ENCODE data around the gene RAD51B. TPM values are rescaled to one million over a fixed set of nuclear protein-coding genes. Genes with fewer than 3 reads are reported as not detected.
A peak's percentile ranks its signal among the peaks of the same experiment; 100 is the strongest.

RAD51B gene
- total and polyA plus RNA-seq, 2 of the 13 experiments (the other 11 are each of a cell fraction or from before 2014, with no cell fraction given) = 7.0 to 9.5 TPM

GRCh38 chr14:67816326-67817002, 3.1 kb upstream of the RAD51B start, which contains the start of gene ZFYVE26 (continued):
- no peak for TF ChIP-seq ZNF597 (CRISPR knock-in tag; IDR thresholded peaks at IDR 0.05)
- peak; percentile 31; the same call in 1 of the 2 replicates for TF ChIP-seq MYC (CRISPR knock-in tag; IDR thresholded peaks at IDR 0.05; ENCODE audit: borderline replicate concordance)
- no peak for TF ChIP-seq ZNF766 (CRISPR knock-in tag; IDR thresholded peaks at IDR 0.05; ENCODE audit: borderline replicate concordance)
- TF ChIP-seq, protein P1, sequence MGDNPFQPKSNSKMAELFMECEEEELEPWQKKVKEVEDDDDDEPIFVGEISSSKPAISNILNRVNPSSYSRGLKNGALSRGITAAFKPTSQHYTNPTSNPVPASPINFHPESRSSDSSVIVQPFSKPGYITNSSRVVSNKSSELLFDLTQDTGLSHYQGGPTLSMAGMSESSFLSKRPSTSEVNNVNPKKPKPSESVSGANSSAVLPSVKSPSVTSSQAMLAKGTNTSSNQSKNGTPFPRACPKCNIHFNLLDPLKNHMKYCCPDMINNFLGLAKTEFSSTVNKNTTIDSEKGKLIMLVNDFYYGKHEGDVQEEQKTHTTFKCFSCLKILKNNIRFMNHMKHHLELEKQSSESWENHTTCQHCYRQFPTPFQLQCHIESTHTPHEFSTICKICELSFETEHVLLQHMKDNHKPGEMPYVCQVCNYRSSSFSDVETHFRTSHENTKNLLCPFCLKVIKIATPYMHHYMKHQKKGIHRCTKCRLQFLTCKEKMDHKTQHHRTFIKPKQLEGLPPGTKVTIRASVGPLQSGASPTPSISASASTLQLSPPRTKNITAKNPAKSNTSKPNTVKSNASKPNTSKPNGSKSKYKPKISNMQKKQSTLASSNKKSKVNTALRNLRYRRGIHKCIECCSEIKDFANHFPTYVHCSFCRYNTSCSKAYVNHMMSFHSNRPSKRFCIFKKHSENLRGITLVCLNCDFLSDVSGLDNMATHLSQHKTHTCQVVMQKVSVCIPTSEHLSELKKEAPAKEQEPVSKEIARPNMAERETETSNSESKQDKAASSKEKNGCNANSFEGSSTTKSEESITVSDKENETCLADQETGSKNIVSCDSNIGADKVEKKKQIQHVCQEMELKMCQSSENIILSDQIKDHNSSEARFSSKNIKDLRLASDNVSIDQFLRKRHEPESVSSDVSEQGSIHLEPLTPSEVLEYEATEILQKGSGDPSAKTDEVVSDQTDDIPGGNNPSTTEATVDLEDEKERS (CRISPR knock-in tag; IDR thresholded peaks at IDR 0.05) = 0 out of 2 replicates have a peak, but pooled peaks have one; percentile 77
- no peak for TF ChIP-seq CCDC6 (CRISPR knock-in tag; IDR thresholded peaks at IDR 0.05)
- TF ChIP-seq NKX3-1 (CRISPR knock-in tag; IDR thresholded peaks at IDR 0.05) = no peak
- TF ChIP-seq, protein P2, sequence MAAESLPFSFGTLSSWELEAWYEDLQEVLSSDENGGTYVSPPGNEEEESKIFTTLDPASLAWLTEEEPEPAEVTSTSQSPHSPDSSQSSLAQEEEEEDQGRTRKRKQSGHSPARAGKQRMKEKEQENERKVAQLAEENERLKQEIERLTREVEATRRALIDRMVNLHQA (CRISPR knock-in tag; IDR thresholded peaks at IDR 0.05) = no peak
- TF ChIP-seq SALL1 (CRISPR knock-in tag; IDR thresholded peaks at IDR 0.05) = peak; percentile 76
- 0 out of 2 replicates have a peak, but pooled peaks have one; percentile 25 for TF ChIP-seq MAF1 (CRISPR knock-in tag; IDR thresholded peaks at IDR 0.05; ENCODE audit: borderline replicate concordance)
- peak; percentile 62 to 81 for TF ChIP-seq POLR2A (IDR thresholded peaks at IDR 0.05; ENCODE audit: insufficient read depth in 1 of 2, low read depth in 2 of 2, low read length in 2 of 2)
- TF ChIP-seq TEAD3 (CRISPR knock-in tag; optimal IDR thresholded peaks at IDR 0.05; ENCODE audit: borderline replicate concordance) = peak; percentile 12
- no peak for TF ChIP-seq ZNF251 (CRISPR knock-in tag; IDR thresholded peaks at IDR 0.05)
- no peak for TF ChIP-seq DZIP1 (CRISPR knock-in tag; IDR thresholded peaks at IDR 0.05)
- peak; percentile 64; the same call in 1 of the 2 replicates for TF ChIP-seq ZBTB20 (CRISPR knock-in tag; IDR thresholded peaks at IDR 0.05; ENCODE audit: borderline replicate concordance, low read depth)
- TF ChIP-seq MEIS2 (CRISPR knock-in tag; IDR thresholded peaks at IDR 0.05) = peak; percentile 64; the same call in 1 of the 2 replicates
- TF ChIP-seq ZBTB7A (CRISPR knock-in tag; IDR thresholded peaks at IDR 0.05) = no peak
- peak; percentile 18; the same call in 1 of the 2 replicates for TF ChIP-seq ZFP91 (CRISPR knock-in tag; IDR thresholded peaks at IDR 0.05; ENCODE audit: borderline replicate concordance)
- TF ChIP-seq ZBTB38 (CRISPR knock-in tag; IDR thresholded peaks at IDR 0.05) = 0 out of 2 replicates have a peak, but pooled peaks have one; percentile 59
- TF ChIP-seq ZNF383 (CRISPR knock-in tag; IDR thresholded peaks at IDR 0.05; ENCODE audit: borderline replicate concordance) = no peak
- no peak for TF ChIP-seq ZNF343 (CRISPR knock-in tag; IDR thresholded peaks at IDR 0.05)
- 0 out of 2 replicates have a peak, but pooled peaks have one; percentile 28 for TF ChIP-seq FOXO1 (CRISPR knock-in tag; IDR thresholded peaks at IDR 0.05)

Data from HepG2 (cell line).